Measurements from ENCODE around the gene ZNF438.
A peak's percentile ranks its signal among the peaks of the same experiment; 100 is the strongest.

- TF ChIP-seq, protein P1, sequence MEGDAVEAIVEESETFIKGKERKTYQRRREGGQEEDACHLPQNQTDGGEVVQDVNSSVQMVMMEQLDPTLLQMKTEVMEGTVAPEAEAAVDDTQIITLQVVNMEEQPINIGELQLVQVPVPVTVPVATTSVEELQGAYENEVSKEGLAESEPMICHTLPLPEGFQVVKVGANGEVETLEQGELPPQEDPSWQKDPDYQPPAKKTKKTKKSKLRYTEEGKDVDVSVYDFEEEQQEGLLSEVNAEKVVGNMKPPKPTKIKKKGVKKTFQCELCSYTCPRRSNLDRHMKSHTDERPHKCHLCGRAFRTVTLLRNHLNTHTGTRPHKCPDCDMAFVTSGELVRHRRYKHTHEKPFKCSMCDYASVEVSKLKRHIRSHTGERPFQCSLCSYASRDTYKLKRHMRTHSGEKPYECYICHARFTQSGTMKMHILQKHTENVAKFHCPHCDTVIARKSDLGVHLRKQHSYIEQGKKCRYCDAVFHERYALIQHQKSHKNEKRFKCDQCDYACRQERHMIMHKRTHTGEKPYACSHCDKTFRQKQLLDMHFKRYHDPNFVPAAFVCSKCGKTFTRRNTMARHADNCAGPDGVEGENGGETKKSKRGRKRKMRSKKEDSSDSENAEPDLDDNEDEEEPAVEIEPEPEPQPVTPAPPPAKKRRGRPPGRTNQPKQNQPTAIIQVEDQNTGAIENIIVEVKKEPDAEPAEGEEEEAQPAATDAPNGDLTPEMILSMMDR (conservative IDR thresholded peaks at IDR 0.05 in 1 of 2, IDR thresholded peaks at IDR 0.05 in 1 of 2; ENCODE audit: low read depth in 1 of 2, low read length in 2 of 2): peak; percentile 28 to 29
- TF ChIP-seq EZH2 (IDR thresholded peaks at IDR 0.05; ENCODE audit: low read length, missing control alignments): no peak
Observed at GRCh38 chr10:31031558-31032257, at the start of gene ZNF438.
